GM18867 (cell line): ENCODE results near the gene C3orf80.
"Not testable (repeated sequence)": the region's sequence is repeated elsewhere in the genome, so short reads cannot be mapped to it uniquely, and the experiment has no call there.

Experiments
- ATAC-seq: cut with Tn5 transposase; IDR thresholded peaks from one replicate; pipeline ENCODE4 v1.9.1; 2021; ENCODE audit warnings: mild to moderate bottlenecking, moderate library complexity; ENCODE audit not compliant: unreplicated experiment

C3orf80 gene

GRCh38 chr3:160225176-160226025, at the start of gene C3orf80:
C3orf80 (plus strand) TSS chr3:160225422; CDS start chr3:160225636, 214 bp downstream.
- ATAC-seq: peak; percentile 92

- ATAC-seq: no peak
These were observed 48.3 kb upstream of the C3orf80 start for GRCh38 chr3:160176923-160177322.

- ATAC-seq: not testable (repeated sequence)
These were observed 46.6 kb upstream of the C3orf80 start for GRCh38 chr3:160178661-160179060.

- not testable (repeated sequence) for ATAC-seq
These were observed 45.8 kb upstream of the C3orf80 start for GRCh38 chr3:160179403-160179802.

GRCh38 chr3:160179906-160180305, 45.3 kb upstream of the C3orf80 start:
- no peak for ATAC-seq

- ATAC-seq: no peak
These were observed 44.5 kb upstream of the C3orf80 start for GRCh38 chr3:160180581-160181216.

GRCh38 chr3:160183345-160184076, 41.7 kb upstream of the C3orf80 start:
- ATAC-seq: no peak

GRCh38 chr3:160184655-160185054, 40.6 kb upstream of the C3orf80 start:
- ATAC-seq: no peak

GRCh38 chr3:160185751-160186150, 39.5 kb upstream of the C3orf80 start:
- no peak for ATAC-seq

GRCh38 chr3:160187288-160187687, 37.9 kb upstream of the C3orf80 start:
- no peak for ATAC-seq

- ATAC-seq: no peak
These were observed 32.8 kb upstream of the C3orf80 start for GRCh38 chr3:160192310-160193029.

- no peak for ATAC-seq
These were observed 31.5 kb upstream of the C3orf80 start for GRCh38 chr3:160193644-160194192.

- no peak for ATAC-seq
These were observed 30.8 kb upstream of the C3orf80 start for GRCh38 chr3:160194438-160194837.

- ATAC-seq: no peak
These were observed 30.1 kb upstream of the C3orf80 start for GRCh38 chr3:160195106-160195505.

- no peak for ATAC-seq
These were observed 28.6 kb upstream of the C3orf80 start for GRCh38 chr3:160196511-160197104.

- ATAC-seq: no peak
These were observed 26.1 kb upstream of the C3orf80 start for GRCh38 chr3:160199108-160199507.

GRCh38 chr3:160200353-160200752, 24.9 kb upstream of the C3orf80 start:
- peak; percentile 51 for ATAC-seq

- not testable (repeated sequence) for ATAC-seq
These were observed 20.7 kb upstream of the C3orf80 start for GRCh38 chr3:160204396-160205011.

- ATAC-seq: no peak
These were observed 19.6 kb upstream of the C3orf80 start for GRCh38 chr3:160205606-160206005.

- ATAC-seq: no peak
These were observed 14.9 kb upstream of the C3orf80 start for GRCh38 chr3:160210341-160210740.
